OCI-LY7 (cell line): Measurements from ENCODE around the gene PET100. TPM values are rescaled to one million over a fixed set of nuclear protein-coding genes. Genes with fewer than 3 reads are reported as not detected.

ENCODE experiments used
- BruUV-seq: library from RNA; stranded (reverse); fragments of 400-500 nt; replicated peaks from 2 replicates; lab custom pipeline; 2021; lab: Mats Ljungman, UMichigan
- CTCF ChIA-PET: fragments of 300-600 bp; sonication (Branson Sonifier 250); formaldehyde crosslinking; loops from one replicate; lab custom pipeline; 2022; ENCODE audit warnings: antibody characterized with exemption; ENCODE audit not compliant: unreplicated experiment; lab: Charles Lee
- POLR2A ChIA-PET: fragments of 300-600 bp; sonication (Branson Sonifier 250); formaldehyde crosslinking; loops from one replicate; lab custom pipeline; 2022; ENCODE audit warnings: antibody characterized with exemption; lab: Charles Lee
- DNase-seq: peaks from one replicate; pipeline ENCODE4 v3.0.0-alpha.2; 2015; ENCODE audit warnings: low spot score
- H2AFZ ChIP-seq: fragments of 200-600 bp; sonication (generic), shearing (Covaris generic); 2 replicates; pipeline ENCODE4 v1.6.1; 2014; ENCODE audit warnings: mild to moderate bottlenecking, antibody characterized with exemption, low read length, moderate library complexity
- H3K27ac ChIP-seq: fragments of 200-600 bp; sonication (generic); 2 replicates; pipeline ENCODE4 v1.5.1; 2014; ENCODE audit warnings: mixed run types, low read depth, mild to moderate bottlenecking, moderate library complexity, low read length, inconsistent platforms; ENCODE audit not compliant: poor library complexity, severe bottlenecking
- H3K36me3 ChIP-seq: fragments of 200-600 bp; sonication (generic); 2 replicates; pipeline ENCODE4 v1.6.1; 2014; ENCODE audit warnings: mild to moderate bottlenecking, antibody characterized with exemption, low read length, moderate library complexity, mixed read lengths; ENCODE audit not compliant: insufficient read depth
- H3K4me1 ChIP-seq: fragments of 200-600 bp; sonication (generic); 2 replicates; pipeline ENCODE4 v1.5.1; 2014; ENCODE audit warnings: mild to moderate bottlenecking, low read length; ENCODE audit not compliant: insufficient read depth, poor library complexity, severe bottlenecking
- H3K4me2 ChIP-seq: fragments of 200-600 bp; sonication (generic); 2 replicates; pipeline ENCODE4 v1.6.1; 2014; ENCODE audit warnings: mild to moderate bottlenecking, low read length
- H3K4me3 ChIP-seq: fragments of 200-600 bp; sonication (generic); 2 replicates; pipeline ENCODE4 v1.5.1; 2014; ENCODE audit warnings: mild to moderate bottlenecking, low read depth, low read length; ENCODE audit not compliant: poor library complexity, severe bottlenecking
- H3K79me2 ChIP-seq: fragments of 200-600 bp; sonication (generic); 2 replicates; pipeline ENCODE4 v1.6.1; 2016; ENCODE audit warnings: low read depth, mild to moderate bottlenecking, low read length, moderate library complexity, mixed read lengths; ENCODE audit not compliant: insufficient read depth
- H3K9me2 ChIP-seq: fragments of 200-600 bp; sonication (generic); 2 replicates; pipeline ENCODE4 v1.6.1; 2016; ENCODE audit warnings: mild to moderate bottlenecking, low read length, mixed read lengths; ENCODE audit not compliant: insufficient read depth
- H3K9me3 ChIP-seq: fragments of 200-600 bp; sonication (generic); 2 replicates; pipeline ENCODE4 v1.6.1; 2014; ENCODE audit warnings: mild to moderate bottlenecking, mixed run types, low read length, mixed read lengths
- H4K20me1 ChIP-seq: fragments of 200-600 bp; sonication (generic); 2 replicates; pipeline ENCODE4 v1.6.1; 2014; ENCODE audit warnings: mild to moderate bottlenecking, antibody characterized with exemption, low read length, moderate library complexity, mixed read lengths; ENCODE audit not compliant: insufficient read depth
- CTCF ChIP-seq: fragments of 200-600 bp; sonication (generic); conservative IDR thresholded peaks from 2 replicates; pipeline ENCODE4 v1.5.1; 2014; ENCODE audit warnings: mild to moderate bottlenecking, antibody characterized with exemption, low read length, moderate library complexity, mixed read lengths
- EZH2phosphoT487 ChIP-seq: fragments of 200-600 bp; sonication (generic); IDR thresholded peaks from 2 replicates; pipeline ENCODE4 v1.6.1; 2018; ENCODE audit warnings: low read depth, borderline replicate concordance, mild to moderate bottlenecking, mixed run types, antibody characterized with exemption, low read length, moderate library complexity, mixed read lengths
- intact Hi-C: fragments of 100-400 bp; cut with micrococcal nuclease; formaldehyde crosslinking; loops from one replicate; pipeline ENCODE4 v1.10.0; 2022; ENCODE audit not compliant: unreplicated experiment
- total RNA-seq, 2 experiments: library from RNA; depleted of rRNA in 1 of 2; stranded (reverse); fragments of >200 nt in 1 of 2; shearing (Covaris generic) in 1 of 2; gene quantifications; 2 replicates each; pipeline ENCODE4 v1.2.3, GENCODE V29; 2014 to 2022

Gene PET100
- total RNA-seq, 2 experiments from 2014 or later = 48.8 to 118 TPM

GRCh38 chr19:7625763-7626372, 3.7 kb upstream of the PET100 start:
- H3K9me3 ChIP-seq = no peaks in the 10 kb centered on the region
- BruUV-seq = no TSS peak
- H2AFZ ChIP-seq = no peak overlapping the region
- H3K79me2 ChIP-seq = peaks cover 33% of the 10 kb centered on the region
- intact Hi-C loops = no loop called here
- CTCF ChIA-PET = no interaction called here
- TF ChIP-seq EZH2phosphoT487 = no peak
- no peak for TF ChIP-seq CTCF
- DNase-seq = no peak
- H3K9me2 ChIP-seq = no peaks in the 10 kb centered on the region
- H3K4me2 ChIP-seq = no peak overlapping the region
- H3K36me3 ChIP-seq = peaks cover 42% of the 10 kb centered on the region
- 0 out of 2 replicates have a peak, but pooled peaks cover 6% of the 10 kb centered on the region for H4K20me1 ChIP-seq
- H3K4me1 ChIP-seq = peaks cover 15% of the 10 kb centered on the region
- POLR2A ChIA-PET = no interaction called here
- H3K4me3 ChIP-seq = no peak overlapping the region
- no peak overlapping the region for H3K27ac ChIP-seq

GRCh38 chr19:7627166-7627565, 2.4 kb upstream of the PET100 start:
- Histone ChIP-seq H2AFZ (no peak overlapping the region), H3K79me2 (peaks cover 33% of the 10 kb centered on the region), H3K36me3 (peaks cover 33% of the 10 kb centered on the region), H3K4me3 (no peak overlapping the region), H3K4me2 (no peak overlapping the region), H3K9me3 (no peaks in the 10 kb centered on the region), H3K4me1 (peaks cover 15% of the 10 kb centered on the region), H3K9me2 (no peaks in the 10 kb centered on the region), H3K27ac (no peak overlapping the region), H4K20me1 (0 out of 2 replicates have a peak, but pooled peaks cover 6% of the 10 kb centered on the region)
- intact Hi-C loops = no loop called here
- POLR2A ChIA-PET = no interaction called here
- CTCF ChIA-PET = no interaction called here
- TF ChIP-seq EZH2phosphoT487 (no peak), CTCF (no peak)
- DNase-seq = no peak
- no TSS peak for BruUV-seq
